HG03571 (cell line): ENCODE data around the gene DUS3L.
A peak's percentile ranks its signal among the peaks of the same experiment; 100 is the strongest.

Experiments
- ATAC-seq: cut with Tn5 transposase; IDR thresholded peaks from one replicate; pipeline ENCODE4 v1.9.1; 2021; ENCODE audit not compliant: unreplicated experiment

The DUS3L gene

DNA sequence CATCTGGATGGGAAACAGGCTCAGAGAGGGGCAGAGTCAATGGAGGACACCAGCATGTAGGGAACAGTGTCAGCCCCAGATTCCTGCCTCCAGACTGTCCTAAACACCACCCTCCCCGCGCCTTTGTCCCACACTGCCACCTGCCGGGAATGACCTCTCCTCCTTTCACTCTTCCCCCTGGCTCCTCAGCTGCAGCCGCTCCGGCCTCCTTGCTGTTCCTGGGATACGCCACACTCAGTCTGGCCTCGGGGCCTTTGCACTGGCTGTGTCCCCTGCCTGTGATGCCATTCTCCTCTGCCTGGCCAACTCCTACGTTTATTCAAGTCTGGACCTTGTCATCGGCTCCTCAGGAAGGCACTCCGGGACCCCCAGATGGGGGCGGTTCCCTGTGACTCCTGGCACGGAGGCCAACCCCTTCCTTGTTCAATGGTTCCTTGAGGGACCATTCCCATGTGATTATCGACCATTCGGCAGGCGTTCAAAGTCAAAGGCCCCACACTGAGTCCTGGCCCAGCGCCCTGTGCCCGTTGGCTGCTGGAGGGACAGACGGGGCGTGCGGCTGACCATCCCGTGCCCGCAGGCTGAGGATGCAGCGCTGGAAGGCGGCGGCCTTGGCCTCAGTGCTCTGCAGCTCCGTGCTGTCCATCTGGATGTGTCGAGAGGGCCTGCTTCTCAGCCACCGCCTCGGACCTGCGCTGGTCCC is 32.8 kb upstream of the DUS3L start:
- ATAC-seq = no peak

DNA sequence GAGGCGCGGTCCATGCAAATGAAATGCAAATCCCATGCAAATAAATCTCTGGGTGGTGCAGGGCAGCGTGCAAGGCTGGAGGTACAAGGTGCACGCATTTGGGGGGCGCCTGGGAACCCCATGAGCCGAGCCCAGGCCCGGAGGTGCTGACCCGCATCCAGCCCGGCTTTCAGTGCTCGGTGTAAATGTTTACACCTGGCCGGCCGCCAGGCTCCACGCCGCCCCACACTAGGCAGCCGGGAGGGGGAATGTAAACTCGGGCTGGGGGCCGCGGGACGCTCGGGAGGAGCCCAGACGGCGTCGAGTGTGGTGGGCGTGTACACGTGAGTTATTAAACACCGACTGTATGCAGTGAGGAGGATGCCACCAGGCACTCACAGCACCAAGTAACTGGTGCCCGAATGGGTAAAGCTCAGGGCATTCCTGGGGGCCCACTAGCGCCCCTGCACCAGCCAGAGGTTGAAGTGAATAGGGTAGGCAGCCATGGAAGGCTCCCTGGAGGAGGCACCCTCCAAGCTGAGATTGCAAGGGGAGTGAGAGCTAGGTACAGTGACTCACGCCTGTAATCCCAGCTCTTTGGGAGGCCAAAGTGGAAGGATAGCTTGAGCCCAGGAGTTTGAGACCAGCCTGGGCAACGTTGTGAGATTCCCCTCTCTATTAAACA is 31.4 kb upstream of the DUS3L start:
- ATAC-seq = no peak

GRCh38 chr19:5821521-5822180 is 30.7 kb upstream of the DUS3L start:
- ATAC-seq = no peak

GRCh38 chr19:5820785-5821184 is 29.8 kb upstream of the DUS3L start:
- ATAC-seq = no peak

- ATAC-seq = no peak
These were observed 27.6 kb upstream of the DUS3L start for GRCh38 chr19:5818594-5818993.

DNA sequence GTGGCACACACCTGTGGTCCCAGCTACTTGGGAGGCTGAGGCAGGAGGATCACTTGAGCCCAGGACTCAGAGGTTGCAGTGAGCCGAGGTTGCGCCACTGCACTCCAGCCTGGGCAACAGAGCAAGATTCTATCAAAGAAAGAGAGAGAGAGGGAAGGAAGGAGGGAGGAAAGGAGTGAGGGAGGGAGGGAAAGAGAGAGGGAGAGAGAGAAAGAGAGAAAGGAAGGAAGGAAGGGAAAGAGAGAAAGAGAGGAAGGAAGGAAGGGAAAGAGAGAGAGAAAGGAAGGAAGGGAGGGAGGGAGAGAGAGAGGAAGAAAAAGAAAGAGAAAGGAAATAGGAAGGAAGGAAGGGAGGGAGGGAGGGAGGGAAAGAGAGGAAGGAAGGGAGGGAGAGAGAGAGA is 26.3 kb upstream of the DUS3L start:
- ATAC-seq = no peak

- ATAC-seq = no peak
These were observed 23.9 kb upstream of the DUS3L start for GRCh38 chr19:5814852-5815246.

GRCh38 chr19:5814123-5814851 is 23.3 kb upstream of the DUS3L start:
- ATAC-seq = no peak

GRCh38 chr19:5811117-5811516 is 20.2 kb upstream of the DUS3L start:
- ATAC-seq = no peak

GRCh38 chr19:5809469-5809868 is 18.5 kb upstream of the DUS3L start:
- ATAC-seq = no peak

GRCh38 chr19:5809053-5809452 is 18.1 kb upstream of the DUS3L start:
- ATAC-seq = no peak

- no peak for ATAC-seq
These were observed 17.3 kb upstream of the DUS3L start for GRCh38 chr19:5808120-5808816.

GRCh38 chr19:5806905-5807304 is 15.9 kb upstream of the DUS3L start:
- no peak for ATAC-seq

DNA sequence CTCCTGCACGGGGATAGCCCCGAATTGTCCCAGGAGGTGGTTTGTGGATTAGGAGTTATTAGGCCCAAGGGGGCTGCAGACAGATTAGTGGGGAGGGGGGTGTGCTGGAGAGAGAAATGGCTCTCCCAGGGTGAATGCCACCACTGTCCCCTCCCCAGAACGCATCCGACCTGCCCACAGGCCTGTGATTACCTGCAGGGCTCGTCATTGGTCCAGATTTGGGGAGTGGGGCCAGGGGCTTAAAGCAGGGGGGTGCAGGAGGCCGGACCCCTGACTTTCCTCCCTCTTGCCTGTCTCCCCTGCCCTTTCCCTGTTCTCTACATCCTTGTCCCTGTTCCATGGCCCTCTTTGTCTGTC is 15.1 kb upstream of the DUS3L start:
- ATAC-seq = no peak

DNA sequence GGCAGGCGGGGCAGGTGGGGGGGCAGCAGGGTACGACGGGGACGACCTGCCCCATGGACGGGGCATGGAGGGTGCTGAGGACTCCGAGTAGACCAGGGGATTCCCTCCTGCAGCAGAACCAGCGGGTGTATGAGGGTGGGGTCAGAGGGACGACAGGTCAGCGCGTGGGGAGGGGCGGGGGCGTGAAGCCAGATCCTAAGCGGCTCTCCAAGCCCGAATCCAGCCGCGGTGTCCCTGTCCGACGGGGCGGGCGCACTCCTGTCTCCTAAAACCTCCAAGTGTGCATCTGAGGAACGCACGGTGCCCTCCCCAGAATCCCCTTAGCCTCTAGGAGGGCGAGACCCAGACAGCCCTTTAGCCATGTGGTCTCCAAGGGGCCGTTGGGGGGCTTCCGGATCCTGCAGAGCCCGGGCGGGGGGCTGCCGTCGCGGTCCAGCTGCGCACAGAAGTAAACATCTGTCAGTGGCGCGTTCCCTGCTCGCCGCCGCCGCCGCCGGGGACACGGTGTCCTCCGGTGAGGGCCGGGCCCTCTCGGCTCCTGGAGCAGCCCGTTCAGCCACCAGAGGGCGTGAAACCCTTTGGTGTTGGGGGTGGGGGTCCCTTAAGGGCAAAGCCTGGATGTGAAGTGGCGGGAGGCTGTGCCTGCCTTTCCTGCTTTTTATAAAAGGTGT is 14.6 kb upstream of the DUS3L start:
- ATAC-seq = no peak

DNA sequence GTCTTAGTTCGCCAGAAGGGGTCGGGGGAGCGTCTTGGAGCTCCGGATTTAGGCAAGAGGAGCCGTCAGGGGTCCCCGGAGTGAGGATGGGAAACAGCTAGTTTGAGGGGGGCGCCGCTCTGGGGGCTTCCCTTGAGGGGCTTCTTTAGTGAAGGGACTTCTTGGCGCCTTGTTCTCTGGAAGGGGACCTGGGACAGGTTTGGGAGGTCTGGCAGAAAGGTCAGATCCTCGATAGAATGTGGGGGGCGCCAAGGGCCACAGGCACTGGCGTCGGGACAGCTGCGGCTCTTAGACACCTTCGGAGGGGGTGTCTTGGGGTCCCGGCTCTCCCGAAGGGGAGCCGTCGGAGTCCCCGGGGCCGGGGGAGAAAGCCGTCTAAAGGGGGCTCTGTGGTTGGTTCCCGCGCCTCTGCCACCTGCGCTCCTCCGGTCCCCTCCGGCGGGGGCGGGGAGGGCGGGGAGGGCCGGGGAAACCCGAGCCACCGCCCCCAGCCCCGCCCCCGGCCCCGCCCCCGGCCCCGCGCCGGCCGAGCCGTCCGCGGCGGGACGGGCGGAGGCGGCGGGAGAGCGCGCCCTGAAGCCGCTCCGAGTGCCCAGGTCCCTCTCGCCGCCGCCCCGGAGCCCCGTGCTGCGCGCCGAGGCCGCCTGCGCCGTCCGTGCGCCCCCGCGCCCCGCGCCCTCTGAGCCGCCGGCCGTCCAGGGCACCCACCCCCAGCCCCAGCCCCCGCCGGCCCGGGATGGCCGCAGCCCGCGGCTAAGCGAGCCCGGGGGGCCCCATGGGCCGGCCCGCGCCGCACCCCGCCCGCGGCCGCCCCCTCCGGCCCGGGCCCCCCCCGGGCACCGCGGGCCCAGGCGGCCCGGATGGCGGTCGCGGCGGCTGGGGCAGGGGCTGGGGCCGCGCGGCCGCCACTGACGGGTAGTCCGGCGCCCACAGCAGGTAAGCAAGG is 13.8 kb upstream of the DUS3L start, which contains the start of gene NRTN:
TSS of gene NRTN (plus strand) at position 552 of the 946 bp plus-strand sequence. CDS start 19,099 bp downstream, outside the sequence.
- ATAC-seq = no peak

GRCh38 chr19:5803752-5804515 is 13.0 kb upstream of the DUS3L start:
- peak; percentile 49 for ATAC-seq

GRCh38 chr19:5803441-5803751 is 12.4 kb upstream of the DUS3L start:
- no peak for ATAC-seq
